GM12878 (cell line): ENCODE data around the gene ZNF672. TPM values are rescaled to one million over a fixed set of nuclear protein-coding genes. Genes with fewer than 3 reads are reported as not detected.
A peak's percentile ranks its signal among the peaks of the same experiment; 100 is the strongest.

Experiments
- ATAC-seq: fragments of 200-7000 bp; cut with Tn5 transposase; 3 replicates; pipeline ENCODE4 v1.9.1; 2020; ENCODE audit warnings: mild to moderate bottlenecking, moderate library complexity
- BruUV-seq: library from RNA; stranded (reverse); fragments of 400-500 nt; replicated peaks from 2 replicates; lab custom pipeline; 2021; lab: Mats Ljungman, UMichigan
- CTCF ChIA-PET: fragments of 300-600 bp; sonication (Branson Sonifier 250); formaldehyde crosslinking; extraction: SDS; loops from one replicate; lab custom pipeline; 2021; ENCODE audit warnings: inconsistent platforms; lab: Yijun Ruan, JAX
- POLR2A ChIA-PET: fragments of 350-600 bp; formaldehyde crosslinking; extraction: SDS; loops from one replicate; lab custom pipeline; 2021; ENCODE audit warnings: inconsistent platforms; lab: Charles Lee
- RAD21 ChIA-PET: fragments of 300-600 bp; sonication (Branson Sonifier 250); formaldehyde crosslinking; loops from one replicate; lab custom pipeline; 2023; ENCODE audit warnings: antibody characterized with exemption; ENCODE audit not compliant: unreplicated experiment; lab: Charles Lee
- SMC1A ChIA-PET: fragments of 300-600 bp; sonication (Branson Sonifier 250); formaldehyde crosslinking; loops from one replicate; lab custom pipeline; 2023; ENCODE audit not compliant: unreplicated experiment, uncharacterized antibody; lab: Charles Lee
- DNase-seq: peaks from one replicate; pipeline ENCODE4 v3.0.0-alpha.2; 2011; ENCODE audit warnings: low read depth, low spot score
- FAIRE-seq: peaks from 3 replicates; lab custom pipeline; 2011; peaks lifted over from hg19 to GRCh38; lab: Jason Lieb, UNC
- H2AFZ ChIP-seq: 2 replicates; pipeline ENCODE4 v1.6.0; 2011; ENCODE audit warnings: low read depth, low read length, control low read depth; ENCODE audit not compliant: control insufficient read depth
- H3K27ac ChIP-seq: 2 replicates; pipeline ENCODE4 v1.5.1; 2011; ENCODE audit warnings: control low read depth; ENCODE audit not compliant: control insufficient read depth, insufficient read depth
- H3K27me3 ChIP-seq, 2 experiments: replicated peaks in 1 of 2; 2 replicates each; pipeline versions ENCODE4 v1.6.0 to v1.6.1; 2011; ENCODE audit warnings: low read length in 1 of 2; ENCODE audit not compliant: control insufficient read depth in 2 of 2, insufficient read depth in 2 of 2
- H3K36me3 ChIP-seq, 2 experiments: 2 replicates each; pipeline ENCODE4 v1.5.1; 2011; ENCODE audit warnings: low read length in 1 of 2; ENCODE audit not compliant: control insufficient read depth in 2 of 2, insufficient read depth in 2 of 2
- H3K4me1 ChIP-seq: 2 replicates; pipeline ENCODE4 v1.6.1; 2011; ENCODE audit warnings: mild to moderate bottlenecking, low read length, moderate library complexity, mixed read lengths; ENCODE audit not compliant: control insufficient read depth, insufficient read depth
- H3K4me2 ChIP-seq: 2 replicates; pipeline ENCODE4 v1.6.0; 2011; ENCODE audit warnings: control low read depth; ENCODE audit not compliant: control insufficient read depth, insufficient read depth
- H3K4me3 ChIP-seq: fragments of 200-600 bp; sonication (generic); 2 replicates; pipeline ENCODE4 v1.5.1; 2016
- H3K79me2 ChIP-seq: 2 replicates; pipeline ENCODE4 v1.6.0; 2011; ENCODE audit warnings: low read length; ENCODE audit not compliant: control insufficient read depth, insufficient read depth
- H3K9ac ChIP-seq: 2 replicates; pipeline ENCODE4 v1.8.0; 2011; ENCODE audit warnings: low read length, control low read depth, mixed read lengths; ENCODE audit not compliant: control insufficient read depth, insufficient read depth
- H3K9me3 ChIP-seq: replicated peaks from 3 replicates; pipeline ENCODE4 v1.5.1; 2011; ENCODE audit warnings: mild to moderate bottlenecking, low read length; ENCODE audit not compliant: control insufficient read depth, insufficient read depth
- H4K20me1 ChIP-seq: 2 replicates; pipeline ENCODE4 v1.6.0; 2011; ENCODE audit not compliant: control insufficient read depth, insufficient read depth
- ASH2L ChIP-seq: fragments of 300-600, 200-600 bp; sonication (generic); IDR thresholded peaks from 2 replicates; pipeline ENCODE4 v1.6.1; 2017; ENCODE audit warnings: low read depth, mild to moderate bottlenecking, borderline replicate concordance
- BCL11A ChIP-seq: IDR thresholded peaks from 2 replicates; pipeline ENCODE4 v1.6.1; 2011; ENCODE audit warnings: low read depth, low read length
- CBX3 ChIP-seq: fragments of 200-600 bp; sonication (generic); IDR thresholded peaks from 2 replicates; pipeline ENCODE4 v1.6.1; 2016; ENCODE audit warnings: low read depth, borderline replicate concordance
- CBX5 ChIP-seq: sonication (generic); IDR thresholded peaks from 2 replicates; pipeline ENCODE4 v1.6.1; 2016; ENCODE audit warnings: low read depth, moderate library complexity, mild to moderate bottlenecking, inconsistent platforms
- CREB1 ChIP-seq: IDR thresholded peaks from 2 replicates; pipeline ENCODE4 v1.6.1; 2012; ENCODE audit warnings: low read depth, mild to moderate bottlenecking, inconsistent platforms
- ESRRA ChIP-seq: IDR thresholded peaks from 2 replicates; pipeline ENCODE4 v1.6.1; 2012; ENCODE audit warnings: mild to moderate bottlenecking, low read length, improper control_type of control experiment
- ETV6 ChIP-seq, 2 experiments: fragments of 450-650 bp in 1 of 2; IDR thresholded peaks in 1 of 2; conservative IDR thresholded peaks in 1 of 2; 2 replicates each; pipeline ENCODE4 v1.6.1; 2014; ENCODE audit warnings: antibody characterized with exemption in 1 of 2, borderline replicate concordance in 1 of 2, low read depth in 1 of 2, mild to moderate bottlenecking in 1 of 2, moderate library complexity in 1 of 2
- IKZF1 ChIP-seq: fragments of 450-650 bp; conservative IDR thresholded peaks from 2 replicates; pipeline ENCODE4 v1.6.1; 2017; ENCODE audit warnings: antibody characterized with exemption, mild to moderate bottlenecking
- KAT2A ChIP-seq: conservative IDR thresholded peaks from 2 replicates; pipeline ENCODE4 v1.6.1; 2011; ENCODE audit warnings: low read depth, low read length; ENCODE audit not compliant: control insufficient read depth
- KLF5 ChIP-seq: fragments of 450-650 bp; IDR thresholded peaks from 2 replicates; pipeline ENCODE4 v1.6.1; 2014; ENCODE audit warnings: mild to moderate bottlenecking; ENCODE audit not compliant: partially characterized antibody
- MLLT1 ChIP-seq: fragments of 450-650 bp; IDR thresholded peaks from 2 replicates; pipeline ENCODE4 v1.6.1; 2016; ENCODE audit warnings: mild to moderate bottlenecking
- MTA2 ChIP-seq: fragments of 450-650 bp; IDR thresholded peaks from 2 replicates; pipeline ENCODE4 v1.6.1; 2016; ENCODE audit warnings: low read depth, mild to moderate bottlenecking, moderate library complexity
- MTA3 ChIP-seq: IDR thresholded peaks from 2 replicates; pipeline ENCODE4 v1.6.1; 2012; ENCODE audit warnings: low read length, inconsistent platforms, borderline replicate concordance
- MXI1 ChIP-seq: fragments of 150-350 bp; IDR thresholded peaks from 2 replicates; pipeline ENCODE4 v1.6.1; 2011; ENCODE audit warnings: low read depth, mild to moderate bottlenecking, inconsistent platforms, low read length, improper control_type of control experiment
- PAX8 ChIP-seq: fragments of 450-650 bp; IDR thresholded peaks from 2 replicates; pipeline ENCODE4 v1.6.1; 2017; ENCODE audit warnings: mild to moderate bottlenecking, moderate library complexity
- POLR2AphosphoS5 ChIP-seq: IDR thresholded peaks from 2 replicates; pipeline ENCODE4 v1.6.1; 2011; ENCODE audit warnings: mild to moderate bottlenecking, low read length, inconsistent platforms
- RB1 ChIP-seq: fragments of 450-650 bp; formaldehyde crosslinking; IDR thresholded peaks from 2 replicates; pipeline ENCODE4 v1.6.1; 2017; ENCODE audit warnings: mild to moderate bottlenecking, borderline replicate concordance
- RBBP5 ChIP-seq: fragments of 200-600 bp; sonication (generic); conservative IDR thresholded peaks from 2 replicates; pipeline ENCODE4 v1.6.1; 2016
- SMAD5 ChIP-seq: IDR thresholded peaks from 2 replicates; pipeline ENCODE4 v1.6.1; 2016; ENCODE audit warnings: antibody characterized with exemption, low read depth
- SMARCA5 ChIP-seq: fragments of 450-650 bp; IDR thresholded peaks from 2 replicates; pipeline ENCODE4 v1.6.1; 2017; ENCODE audit warnings: mild to moderate bottlenecking
- TARDBP ChIP-seq: IDR thresholded peaks from 2 replicates; pipeline ENCODE4 v1.6.1; 2016; ENCODE audit warnings: borderline replicate concordance
- YY1 ChIP-seq: IDR thresholded peaks from 2 replicates; pipeline ENCODE4 v1.6.1; 2011; ENCODE audit warnings: low read depth, mild to moderate bottlenecking, low read length
- ZNF274 ChIP-seq: IDR thresholded peaks from one replicate; pipeline ENCODE4 v1.8.0; 2011; ENCODE audit not compliant: insufficient read length, insufficient read depth
- ZNF622 ChIP-seq: fragments of 450-650 bp; IDR thresholded peaks from 2 replicates; pipeline ENCODE4 v1.6.1; 2017; ENCODE audit warnings: mild to moderate bottlenecking, inconsistent platforms
- ZZZ3 ChIP-seq: IDR thresholded peaks from 2 replicates; pipeline ENCODE4 v1.6.1; 2011; ENCODE audit warnings: low read depth; ENCODE audit not compliant: control insufficient read depth, insufficient read length
- WGBS: methylation state at CpG from one replicate; pipeline ENCODE4 v1.1.6; 2016; ENCODE audit warnings: low lambda C conversion rate; ENCODE audit not compliant: insufficient replicate concordance, insufficient coverage; ENCODE audit errors: missing lambda C conversion rate; 5-methylcytosine and 5-hydroxymethylcytosine counted together
- in situ Hi-C: fragments of 300-500 bp; cut with MboI; formaldehyde crosslinking; loops from 9 replicates; pipeline ENCODE4 v1.14.3; 2018; ENCODE audit warnings: mixed read lengths
- intact Hi-C: fragments of 100-400 bp; cut with micrococcal nuclease; formaldehyde crosslinking; loops from one replicate; pipeline ENCODE4 v1.14.2; 2022; ENCODE audit not compliant: unreplicated experiment
- polyA plus RNA-seq, 11 experiments: library from polyadenylated mRNA; depleted of rRNA in 4 of 11; unstranded in 6 of 11; stranded (reverse) in 5 of 11; fragments of >200 nt; fragmentation: Nextera tagmentation in 4 of 11; fragmentation: Illumina TruSeq in 1 of 11; extraction: Ambion mirVana in 4 of 11; extraction: Trizol in 1 of 11; gene quantifications; 1 replicate in 1 of 11; 2 replicates in 10 of 11; pipeline versions ENCODE4 v1.2.1 to v1.2.3, GENCODE V29; 2011 to 2016; ENCODE audit warnings: inconsistent platforms in 2 of 11, missing spikeins in 2 of 11, low read depth in 1 of 11
- total RNA-seq, 4 experiments: library from RNA; depleted of rRNA in 3 of 4; stranded (reverse); fragments of >200 nt in 3 of 4; fragmentation: Illumina TruSeq in 1 of 4; extraction: Trizol in 1 of 4; gene quantifications; 2 replicates each; pipeline versions ENCODE4 v1.2.1 to v1.2.3, GENCODE V29; 2013 to 2021

Gene ZNF672
- total and polyA plus RNA-seq, 10 of the 15 experiments (the other 5 are each of a cell fraction or from before 2014, with no cell fraction given): 2.9 to 51.3 (median 39.8) TPM

GRCh38 chr1:248873993-248874533 is 36.0 kb downstream of the ZNF672 start:
- Histone ChIP-seq H2AFZ (no peak overlapping the region; the same call in 1 of the 2 replicates), H4K20me1 (no peaks in the 10 kb centered on the region), H3K27ac (peak overlapping the region; percentile 85), H3K4me2 (peak overlapping the region; percentile 90), H3K79me2 (no peaks in the 10 kb centered on the region), H3K36me3 (no peaks in the 10 kb centered on the region), H3K9ac (peak overlapping the region; percentile 87; the same call in 1 of the 2 replicates), H3K27me3 (no peaks in the 10 kb centered on the region), H3K9me3 (no peaks in the 10 kb centered on the region), H3K4me3 (peak overlapping the region; percentile 65), H3K4me1 (peaks cover 4% of the 10 kb centered on the region; the same call in 1 of the 2 replicates)
- ATAC-seq: peak; percentile 79
- CTCF ChIA-PET: interaction anchor here (1.0 to 3.3 kb wide), 11 partner anchors 9 to 631 kb away, joined by 3 to 27 read pairs (median 5); partner anchors contain the start of genes PGBD2, SH3BP5L and ZNF692
- RAD21 ChIA-PET: interaction anchor here (1.0 to 2.5 kb wide), 8 partner anchors 11 to 48 kb away, joined by 5 to 12 read pairs (median 8); partner anchors contain the start of genes PGBD2, SH3BP5L, ZNF672 and ZNF692
- POLR2A ChIA-PET: interaction anchor here (1.0 to 2.4 kb wide), 8 partner anchors 9 to 47 kb away, joined by 3 to 22 read pairs (median 9); partner anchors contain the start of genes SH3BP5L, ZNF672 and ZNF692
- WGBS: 1% methylated on average over 23 of the region's 23 CpGs
- in situ Hi-C loops: no loop called here
- no peak for FAIRE-seq
- DNase-seq: peak; percentile 86
- no TSS peak for BruUV-seq
- SMC1A ChIA-PET: interaction anchor here (0.8 to 3.9 kb wide), 13 partner anchors 7 to 624 kb away, joined by 3 to 24 read pairs (median 4); partner anchors contain the start of genes SH3BP5L, ZNF672 and ZNF692
- intact Hi-C loops: loop anchor here (1.0 kb wide), 4 partner anchors 15 to 48 kb away; partner anchors contain the start of genes PGBD2, ZNF672 and ZNF692
- TF ChIP-seq ESRRA: no peak
- TF ChIP-seq MTA2: peak; percentile 55
- TF ChIP-seq TARDBP: peak; percentile 96
- no peak for TF ChIP-seq BCL11A
- TF ChIP-seq IKZF1: peak; percentile 98
- no peak for TF ChIP-seq ZZZ3
- TF ChIP-seq MXI1: no peak
- peak; percentile 85 for TF ChIP-seq YY1
- peak; percentile 35 for TF ChIP-seq SMARCA5
- TF ChIP-seq MLLT1: peak; percentile 78
- no peak for TF ChIP-seq PAX8
- peak; percentile 48 for TF ChIP-seq KLF5
- TF ChIP-seq KAT2A: no peak
- TF ChIP-seq CBX5: peak; percentile 80
- no peak for TF ChIP-seq POLR2AphosphoS5
- no peak for TF ChIP-seq ASH2L
- TF ChIP-seq ETV6 (conservative IDR thresholded peaks at IDR 0.05 in 1 of 2, IDR thresholded peaks at IDR 0.05 in 1 of 2; ENCODE audit: borderline replicate concordance in 1 of 2, low read depth in 1 of 2): 0 out of 4 replicates have a peak, but pooled peaks of 1 of the 2 experiments have one; percentile 25
- no peak for TF ChIP-seq CBX3
- TF ChIP-seq CREB1: peak; percentile 88
- no peak for TF ChIP-seq RBBP5
- TF ChIP-seq RB1: peak; percentile 58; the same call in 1 of the 2 replicates
- TF ChIP-seq SMAD5: no peak
- TF ChIP-seq ZNF274: no peak
- TF ChIP-seq MTA3: peak; percentile 92; the same call in 1 of the 2 replicates
- no peak for TF ChIP-seq ZNF622
